Natural killer cell (primary cell): ENCODE data around the gene STARD13. TPM values are rescaled to one million over a fixed set of nuclear protein-coding genes. Genes with fewer than 3 reads are reported as not detected.

ENCODE experiments used
- ATAC-seq, 3 donors: fragments of 150-1000 bp in 2 of 3; fragments of 200-7000 bp in 1 of 3; cut with Tn5 transposase; 1 replicate in 1 of 3; 2 replicates in 2 of 3; pipeline ENCODE4 v1.10.0; 2021; ENCODE audit warnings: mild to moderate bottlenecking in 2 of 3, moderate library complexity in 2 of 3
- DNase-seq, 2 donors: peaks; one replicate each; pipeline versions ENCODE4 v3.0.0 to v3.0.0-alpha.2; 2013 to 2021; ENCODE audit warnings: mixed read lengths in 1 of 2
- H3K27ac ChIP-seq: one replicate; pipeline ENCODE4 v1.5.1; 2013; ENCODE audit warnings: mild to moderate bottlenecking, low read length
- H3K27me3 ChIP-seq: one replicate; pipeline ENCODE4 v1.6.1; 2013; ENCODE audit warnings: low read length; ENCODE audit not compliant: control insufficient read depth, insufficient read depth
- H3K36me3 ChIP-seq: one replicate; pipeline ENCODE4 v1.6.1; 2013; ENCODE audit warnings: low read length; ENCODE audit not compliant: control insufficient read depth, insufficient read depth
- H3K4me1 ChIP-seq: one replicate; pipeline ENCODE4 v1.6.1; 2013; ENCODE audit warnings: low read length; ENCODE audit not compliant: control insufficient read depth, insufficient read depth
- H3K4me3 ChIP-seq: one replicate; pipeline ENCODE4 v1.5.1; 2013; ENCODE audit warnings: low read length
- H3K9me3 ChIP-seq: one replicate; pipeline ENCODE4 v1.6.1; 2013; ENCODE audit warnings: low read length; ENCODE audit not compliant: control insufficient read depth, insufficient read depth
- H3K27ac Mint-ChIP-seq, 2 donors: one replicate each; pipeline ENCODE4 v1.8.0; 2022; ENCODE audit warnings: mild to moderate bottlenecking in 2 of 2, mixed read lengths in 2 of 2, moderate library complexity in 1 of 2
- H3K27me3 Mint-ChIP-seq, 2 donors: one replicate each; pipeline ENCODE4 v1.8.0; 2022; ENCODE audit warnings: low read depth in 2 of 2, mixed read lengths in 2 of 2
- H3K36me3 Mint-ChIP-seq: one replicate; pipeline ENCODE4 v1.8.0; 2022; ENCODE audit warnings: mixed read lengths
- H3K4me1 Mint-ChIP-seq, 2 donors: one replicate each; pipeline ENCODE4 v1.8.0; 2022; ENCODE audit warnings: mixed read lengths in 2 of 2
- H3K4me3 Mint-ChIP-seq: one replicate; pipeline ENCODE4 v1.8.0; 2022; ENCODE audit warnings: mild to moderate bottlenecking, moderate library complexity, mixed read lengths
- H3K9me3 Mint-ChIP-seq, 2 donors: one replicate each; pipeline ENCODE4 v1.8.0; 2022; ENCODE audit warnings: mixed read lengths in 2 of 2
- WGBS: methylation state at CpG from one replicate; pipeline ENCODE4 v1.1.7; 2013; ENCODE audit warnings: missing lambda C conversion rate; ENCODE audit not compliant: insufficient coverage; 5-methylcytosine and 5-hydroxymethylcytosine counted together
- intact Hi-C: fragments of 100-400 bp; cut with micrococcal nuclease; formaldehyde crosslinking; loops from one replicate; pipeline ENCODE4 v1.14.2; 2022
- total RNA-seq, 4 donors: library from RNA; stranded (reverse); fragments of 120-200 nt in 1 of 4; gene quantifications; one replicate each; pipeline versions ENCODE4 v1.2.3 to v1.2.4, GENCODE V29; 2013 to 2022
- TF ChIP-seq, protein P1 (sequence below): fragments of 200-600 bp; IDR thresholded peaks from one replicate; pipeline ENCODE4 v1.8.0; 2022; ENCODE audit warnings: antibody characterized with exemption

Gene STARD13
- total RNA-seq, 3 donors from 2014 or later (not counting 1 experiment from before 2014, with no cell fraction given) = not detected

DNA sequence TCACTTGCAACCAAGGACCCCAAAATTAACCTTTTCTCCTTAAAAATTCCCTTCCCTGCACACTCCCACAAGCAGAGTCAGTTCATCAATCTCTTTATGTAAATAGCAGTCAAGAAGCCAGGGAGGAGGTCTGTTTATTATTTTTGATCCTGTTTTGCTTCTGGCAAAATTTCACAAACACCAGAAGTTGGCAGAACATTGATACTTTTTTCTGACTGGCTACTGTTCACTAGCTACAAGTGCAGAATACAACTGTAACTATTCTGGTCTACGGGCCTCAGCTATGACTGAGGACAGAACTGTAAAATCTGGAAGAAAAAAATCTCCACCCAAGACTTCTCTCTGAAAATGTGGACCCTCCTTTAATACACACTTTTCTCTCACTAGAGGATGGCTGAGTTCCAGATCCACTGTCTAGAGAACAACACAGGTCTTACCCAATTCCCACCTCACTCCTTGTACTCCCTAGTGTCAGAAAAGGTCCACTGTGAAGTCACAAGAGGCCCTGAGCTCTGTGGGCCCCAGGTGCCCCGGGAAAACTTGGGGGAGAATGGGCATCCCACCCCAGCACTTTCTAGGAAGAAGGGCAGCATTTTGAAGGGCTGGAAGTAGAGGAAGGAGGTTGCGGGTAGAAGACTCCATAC, 14.5 kb downstream of the STARD13 start:
- no peaks in the 10 kb centered on the region for H3K4me1 ChIP-seq
- H3K9me3 Mint-ChIP-seq = no peaks in the 10 kb centered on the region
- WGBS = 67% methylated on average over 3 of the region's 3 CpGs
- TF ChIP-seq, protein P1, sequence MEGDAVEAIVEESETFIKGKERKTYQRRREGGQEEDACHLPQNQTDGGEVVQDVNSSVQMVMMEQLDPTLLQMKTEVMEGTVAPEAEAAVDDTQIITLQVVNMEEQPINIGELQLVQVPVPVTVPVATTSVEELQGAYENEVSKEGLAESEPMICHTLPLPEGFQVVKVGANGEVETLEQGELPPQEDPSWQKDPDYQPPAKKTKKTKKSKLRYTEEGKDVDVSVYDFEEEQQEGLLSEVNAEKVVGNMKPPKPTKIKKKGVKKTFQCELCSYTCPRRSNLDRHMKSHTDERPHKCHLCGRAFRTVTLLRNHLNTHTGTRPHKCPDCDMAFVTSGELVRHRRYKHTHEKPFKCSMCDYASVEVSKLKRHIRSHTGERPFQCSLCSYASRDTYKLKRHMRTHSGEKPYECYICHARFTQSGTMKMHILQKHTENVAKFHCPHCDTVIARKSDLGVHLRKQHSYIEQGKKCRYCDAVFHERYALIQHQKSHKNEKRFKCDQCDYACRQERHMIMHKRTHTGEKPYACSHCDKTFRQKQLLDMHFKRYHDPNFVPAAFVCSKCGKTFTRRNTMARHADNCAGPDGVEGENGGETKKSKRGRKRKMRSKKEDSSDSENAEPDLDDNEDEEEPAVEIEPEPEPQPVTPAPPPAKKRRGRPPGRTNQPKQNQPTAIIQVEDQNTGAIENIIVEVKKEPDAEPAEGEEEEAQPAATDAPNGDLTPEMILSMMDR = no peak
- H3K4me1 Mint-ChIP-seq = no peaks in the 10 kb centered on the region
- no peak overlapping the region for H3K4me3 ChIP-seq
- no peak overlapping the region for H3K4me3 Mint-ChIP-seq
- intact Hi-C loops = no loop called here
- no peaks in the 10 kb centered on the region for H3K36me3 ChIP-seq
- ATAC-seq (no peak), DNase-seq (no peak)
- H3K27ac Mint-ChIP-seq = no peak overlapping the region
- H3K9me3 ChIP-seq = no peaks in the 10 kb centered on the region
- no peak overlapping the region for H3K27ac ChIP-seq
- no peaks in the 10 kb centered on the region for H3K27me3 ChIP-seq
- H3K27me3 Mint-ChIP-seq = no peaks in the 10 kb centered on the region
- no peaks in the 10 kb centered on the region for H3K36me3 Mint-ChIP-seq

GRCh38 chr13:33265607-33266006, 19.9 kb downstream of the STARD13 start:
- DNase-seq (no peak), ATAC-seq (no peak)
- Histone ChIP-seq H3K4me3 (no peak overlapping the region), H3K4me1 (no peaks in the 10 kb centered on the region), H3K27ac (no peak overlapping the region), H3K9me3 (no peaks in the 10 kb centered on the region), H3K36me3 (no peaks in the 10 kb centered on the region), H3K27me3 (no peaks in the 10 kb centered on the region)
- H3K27me3 Mint-ChIP-seq = no peaks in the 10 kb centered on the region
- H3K4me3 Mint-ChIP-seq = no peak overlapping the region
- TF ChIP-seq, protein P1 = no peak
- no peaks in the 10 kb centered on the region for H3K36me3 Mint-ChIP-seq
- 100% methylated on average over 1 of the region's 2 CpGs for WGBS
- no peaks in the 10 kb centered on the region for H3K9me3 Mint-ChIP-seq
- H3K4me1 Mint-ChIP-seq = no peaks in the 10 kb centered on the region
- intact Hi-C loops = no loop called here
- no peak overlapping the region for H3K27ac Mint-ChIP-seq

GRCh38 chr13:33265133-33265532, 20.4 kb downstream of the STARD13 start:
- Histone ChIP-seq H3K27ac (no peak overlapping the region), H3K4me1 (no peaks in the 10 kb centered on the region), H3K4me3 (no peak overlapping the region), H3K27me3 (no peaks in the 10 kb centered on the region), H3K9me3 (no peaks in the 10 kb centered on the region), H3K36me3 (no peaks in the 10 kb centered on the region)
- intact Hi-C loops = no loop called here
- no peaks in the 10 kb centered on the region for H3K9me3 Mint-ChIP-seq
- TF ChIP-seq, protein P1 = no peak
- no peak for DNase-seq
- no peaks in the 10 kb centered on the region for H3K4me1 Mint-ChIP-seq
- no peak overlapping the region for H3K27ac Mint-ChIP-seq
- no peaks in the 10 kb centered on the region for H3K27me3 Mint-ChIP-seq
- no peak overlapping the region for H3K4me3 Mint-ChIP-seq
- no peaks in the 10 kb centered on the region for H3K36me3 Mint-ChIP-seq
- ATAC-seq = no peak

- H3K4me3 Mint-ChIP-seq = no peak overlapping the region
- 91% methylated on average over 4 of the region's 4 CpGs for WGBS
- no peaks in the 10 kb centered on the region for H3K27me3 Mint-ChIP-seq
- ATAC-seq (no peak), DNase-seq (no peak)
- no peaks in the 10 kb centered on the region for H3K36me3 Mint-ChIP-seq
- no peaks in the 10 kb centered on the region for H3K4me1 ChIP-seq
- no peaks in the 10 kb centered on the region for H3K4me1 Mint-ChIP-seq
- no peak overlapping the region for H3K4me3 ChIP-seq
- no peak overlapping the region for H3K27ac Mint-ChIP-seq
- TF ChIP-seq, protein P1 = no peak
- H3K9me3 ChIP-seq = no peaks in the 10 kb centered on the region
- H3K27me3 ChIP-seq = no peaks in the 10 kb centered on the region
- H3K36me3 ChIP-seq = no peaks in the 10 kb centered on the region
- intact Hi-C loops = no loop called here
- H3K27ac ChIP-seq = no peak overlapping the region
- no peaks in the 10 kb centered on the region for H3K9me3 Mint-ChIP-seq
Measured at GRCh38 chr13:33264620-33264978, 21.0 kb downstream of the STARD13 start.
